ENCODE data around the gene BRF1.

DNA sequence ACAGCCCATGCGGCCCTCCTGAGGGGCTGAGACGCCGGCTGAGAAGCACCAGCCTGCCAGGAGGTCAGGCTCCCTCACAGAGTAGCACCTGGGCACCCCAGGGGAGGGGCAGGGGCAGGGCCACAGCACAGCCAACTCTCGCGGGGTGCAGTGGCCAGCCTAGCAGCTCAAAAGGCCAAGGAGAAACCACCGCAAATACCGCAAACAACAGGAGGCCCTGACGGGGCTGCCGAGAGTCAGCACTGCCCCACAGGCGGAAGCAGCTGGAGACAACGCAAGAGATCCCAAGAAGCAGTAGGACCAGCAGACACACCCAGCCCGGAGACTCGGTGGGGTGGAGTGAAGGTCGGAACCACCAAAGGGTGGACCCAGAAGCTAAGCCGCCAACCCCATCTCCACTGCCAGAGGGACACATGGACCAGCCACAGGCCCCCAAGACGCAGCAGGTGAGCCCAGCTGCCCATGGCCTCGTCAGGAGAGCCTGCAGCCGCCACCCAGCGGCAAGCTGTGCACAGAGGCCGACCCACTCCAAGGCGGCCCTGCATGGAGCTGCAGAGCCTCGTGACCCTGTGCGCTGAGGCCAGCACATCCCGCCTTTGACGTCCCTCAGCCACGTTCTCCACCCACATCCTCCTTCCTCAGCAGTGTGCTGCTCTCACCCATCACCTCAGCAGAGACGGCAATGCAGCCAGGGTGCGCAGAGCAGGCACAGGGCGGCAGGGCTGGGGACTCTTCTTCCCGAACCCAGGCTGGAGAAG is 84.1 kb downstream of the BRF1 start:
- TF ChIP-seq, protein P1, sequence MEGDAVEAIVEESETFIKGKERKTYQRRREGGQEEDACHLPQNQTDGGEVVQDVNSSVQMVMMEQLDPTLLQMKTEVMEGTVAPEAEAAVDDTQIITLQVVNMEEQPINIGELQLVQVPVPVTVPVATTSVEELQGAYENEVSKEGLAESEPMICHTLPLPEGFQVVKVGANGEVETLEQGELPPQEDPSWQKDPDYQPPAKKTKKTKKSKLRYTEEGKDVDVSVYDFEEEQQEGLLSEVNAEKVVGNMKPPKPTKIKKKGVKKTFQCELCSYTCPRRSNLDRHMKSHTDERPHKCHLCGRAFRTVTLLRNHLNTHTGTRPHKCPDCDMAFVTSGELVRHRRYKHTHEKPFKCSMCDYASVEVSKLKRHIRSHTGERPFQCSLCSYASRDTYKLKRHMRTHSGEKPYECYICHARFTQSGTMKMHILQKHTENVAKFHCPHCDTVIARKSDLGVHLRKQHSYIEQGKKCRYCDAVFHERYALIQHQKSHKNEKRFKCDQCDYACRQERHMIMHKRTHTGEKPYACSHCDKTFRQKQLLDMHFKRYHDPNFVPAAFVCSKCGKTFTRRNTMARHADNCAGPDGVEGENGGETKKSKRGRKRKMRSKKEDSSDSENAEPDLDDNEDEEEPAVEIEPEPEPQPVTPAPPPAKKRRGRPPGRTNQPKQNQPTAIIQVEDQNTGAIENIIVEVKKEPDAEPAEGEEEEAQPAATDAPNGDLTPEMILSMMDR (conservative IDR thresholded peaks at IDR 0.05 in 1 of 2, IDR thresholded peaks at IDR 0.05 in 1 of 2; ENCODE audit: low read depth in 1 of 2, low read length in 2 of 2): no peak
- TF ChIP-seq EZH2 (IDR thresholded peaks at IDR 0.05; ENCODE audit: low read length, missing control alignments): no peak

Measured in fibroblast of lung (primary cell).